Astrocyte (in vitro differentiated cells and primary cell): ENCODE measurements around the gene GDF15. TPM values are rescaled to one million over a fixed set of nuclear protein-coding genes. Genes with fewer than 3 reads are reported as not detected.

ENCODE experiments used
- DNase-seq: peaks from one replicate; pipeline ENCODE4 v3.0.0-alpha.2; 2010; ENCODE audit warnings: low read depth
- FAIRE-seq: peaks from 2 replicates; lab custom pipeline; 2011; peaks lifted over from hg19 to GRCh38; lab: Jason Lieb, UNC
- H2AFZ ChIP-seq: 2 replicates; pipeline ENCODE4 v1.6.0; 2012; ENCODE audit warnings: low read depth, low read length, inconsistent platforms
- H3K27ac ChIP-seq: 2 replicates; pipeline ENCODE4 v1.5.1; 2011; ENCODE audit warnings: low read depth, low read length, inconsistent platforms
- H3K27me3 ChIP-seq: 2 replicates; pipeline ENCODE4 v1.6.0; 2011; ENCODE audit warnings: low read length, inconsistent platforms; ENCODE audit not compliant: insufficient read depth
- H3K36me3 ChIP-seq: 2 replicates; pipeline ENCODE4 v1.5.1; 2011; ENCODE audit warnings: low read length, inconsistent platforms; ENCODE audit not compliant: insufficient read depth
- H3K4me1 ChIP-seq: 2 replicates; pipeline ENCODE4 v1.5.1; 2011; ENCODE audit warnings: low read length, inconsistent platforms; ENCODE audit not compliant: insufficient read depth
- H3K4me2 ChIP-seq: 2 replicates; pipeline ENCODE4 v1.6.0; 2012; ENCODE audit warnings: low read length, inconsistent platforms
- H3K4me3 ChIP-seq: 2 replicates; pipeline ENCODE4 v1.5.1; 2011; ENCODE audit warnings: low read depth, mild to moderate bottlenecking, low read length, inconsistent platforms; ENCODE audit not compliant: insufficient read depth
- H3K79me2 ChIP-seq: 2 replicates; pipeline ENCODE4 v1.6.0; 2012; ENCODE audit warnings: mild to moderate bottlenecking, low read length, inconsistent platforms; ENCODE audit not compliant: insufficient read depth
- H3K9ac ChIP-seq: 2 replicates; pipeline ENCODE4 v1.6.0; 2012; ENCODE audit warnings: mild to moderate bottlenecking, low read length, inconsistent platforms
- H3K9me3 ChIP-seq: 2 replicates; pipeline ENCODE4 v1.5.1; 2012; ENCODE audit warnings: low read depth, mild to moderate bottlenecking, low read length, inconsistent platforms; ENCODE audit not compliant: insufficient read depth
- H4K20me1 ChIP-seq: 2 replicates; pipeline ENCODE4 v1.6.0; 2012; ENCODE audit warnings: low read length, inconsistent platforms; ENCODE audit not compliant: insufficient read depth
- H3K27ac Mint-ChIP-seq: one replicate; pipeline ENCODE4 v1.8.0; 2021; ENCODE audit warnings: mild to moderate bottlenecking, mixed read lengths; ENCODE audit not compliant: unreplicated experiment
- H3K27me3 Mint-ChIP-seq: one replicate; pipeline ENCODE4 v1.8.0; 2021; ENCODE audit warnings: low read depth, mixed read lengths; ENCODE audit not compliant: unreplicated experiment
- H3K36me3 Mint-ChIP-seq: one replicate; pipeline ENCODE4 v1.8.0; 2021; ENCODE audit warnings: low read depth, mixed read lengths; ENCODE audit not compliant: unreplicated experiment
- H3K4me1 Mint-ChIP-seq: one replicate; pipeline ENCODE4 v1.8.0; 2021; ENCODE audit warnings: low read depth, mixed read lengths; ENCODE audit not compliant: unreplicated experiment
- H3K4me3 Mint-ChIP-seq: one replicate; pipeline ENCODE4 v1.8.0; 2021; ENCODE audit warnings: mild to moderate bottlenecking, moderate library complexity, mixed read lengths; ENCODE audit not compliant: unreplicated experiment
- H3K9me3 Mint-ChIP-seq: one replicate; pipeline ENCODE4 v1.8.0; 2021; ENCODE audit warnings: mild to moderate bottlenecking, mixed read lengths; ENCODE audit not compliant: unreplicated experiment
- EZH2 ChIP-seq: IDR thresholded peaks from 2 replicates; pipeline ENCODE4 v1.6.1; 2012; ENCODE audit warnings: mild to moderate bottlenecking, low read length, inconsistent platforms; ENCODE audit not compliant: insufficient read depth
- total RNA-seq: library from RNA; stranded (reverse); gene quantifications from 2 replicates; pipeline ENCODE4 v1.2.1, GENCODE V29; 2021
- TF ChIP-seq, protein P1 (sequence below): IDR thresholded peaks from 2 replicates; pipeline ENCODE4 v1.5.1; 2011; ENCODE audit warnings: low read depth, mild to moderate bottlenecking, inconsistent platforms, low read length, moderate library complexity; ENCODE audit not compliant: insufficient read depth

Gene GDF15
- total RNA-seq, 1 donor from 2014 or later, result 23.2 TPM

DNA sequence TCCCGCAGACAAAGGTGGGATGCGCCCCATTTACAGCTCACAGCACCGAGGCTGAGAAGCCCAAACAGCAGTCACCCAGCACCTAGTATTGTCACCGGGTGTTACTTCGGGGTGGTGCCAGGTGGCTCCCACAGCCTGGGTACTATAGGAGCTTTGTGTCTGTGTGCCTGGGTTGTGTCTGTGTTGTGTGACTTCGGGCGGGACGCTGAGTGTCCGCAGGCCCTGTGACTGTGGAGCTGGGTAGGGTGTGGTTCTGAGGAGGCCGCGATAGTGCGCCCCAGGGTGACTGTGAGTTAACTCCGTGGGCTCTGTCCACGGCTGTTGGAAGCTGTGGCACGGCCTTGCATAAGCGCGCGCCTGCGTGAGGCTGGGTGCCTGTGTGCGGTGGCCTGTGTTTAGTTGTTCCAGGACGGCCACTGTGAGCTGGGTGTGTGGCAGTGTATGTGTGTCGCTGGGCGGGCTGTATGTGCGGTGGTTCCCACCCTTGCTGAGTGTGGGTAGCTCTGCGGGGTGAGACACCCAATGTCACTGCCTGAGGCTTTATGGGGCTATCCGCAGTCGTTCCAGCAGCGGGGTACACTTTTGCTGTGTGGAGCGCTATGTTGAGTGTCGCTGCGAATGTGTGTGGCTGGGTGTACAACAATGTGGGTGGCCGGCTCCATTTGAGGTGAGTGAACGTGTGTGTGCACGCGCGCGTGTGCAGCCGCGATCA is 32.7 kb downstream of the GDF15 start:
- Mint-ChIP-seq H3K27ac (peak overlapping the region; percentile 88), H3K4me1 (peaks cover 10% of the 10 kb centered on the region), H3K9me3 (no peaks in the 10 kb centered on the region), H3K27me3 (no peaks in the 10 kb centered on the region), H3K36me3 (peaks cover 4% of the 10 kb centered on the region), H3K4me3 (peak overlapping the region; percentile 76)
- TF ChIP-seq EZH2, result no peak
- TF ChIP-seq, protein P1, sequence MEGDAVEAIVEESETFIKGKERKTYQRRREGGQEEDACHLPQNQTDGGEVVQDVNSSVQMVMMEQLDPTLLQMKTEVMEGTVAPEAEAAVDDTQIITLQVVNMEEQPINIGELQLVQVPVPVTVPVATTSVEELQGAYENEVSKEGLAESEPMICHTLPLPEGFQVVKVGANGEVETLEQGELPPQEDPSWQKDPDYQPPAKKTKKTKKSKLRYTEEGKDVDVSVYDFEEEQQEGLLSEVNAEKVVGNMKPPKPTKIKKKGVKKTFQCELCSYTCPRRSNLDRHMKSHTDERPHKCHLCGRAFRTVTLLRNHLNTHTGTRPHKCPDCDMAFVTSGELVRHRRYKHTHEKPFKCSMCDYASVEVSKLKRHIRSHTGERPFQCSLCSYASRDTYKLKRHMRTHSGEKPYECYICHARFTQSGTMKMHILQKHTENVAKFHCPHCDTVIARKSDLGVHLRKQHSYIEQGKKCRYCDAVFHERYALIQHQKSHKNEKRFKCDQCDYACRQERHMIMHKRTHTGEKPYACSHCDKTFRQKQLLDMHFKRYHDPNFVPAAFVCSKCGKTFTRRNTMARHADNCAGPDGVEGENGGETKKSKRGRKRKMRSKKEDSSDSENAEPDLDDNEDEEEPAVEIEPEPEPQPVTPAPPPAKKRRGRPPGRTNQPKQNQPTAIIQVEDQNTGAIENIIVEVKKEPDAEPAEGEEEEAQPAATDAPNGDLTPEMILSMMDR, result no peak
- H3K4me3 ChIP-seq, result peak overlapping the region; percentile 70
- no peaks in the 10 kb centered on the region for H3K36me3 ChIP-seq
- H2AFZ ChIP-seq, result peak overlapping the region; percentile 77
- no peaks in the 10 kb centered on the region for H3K27me3 ChIP-seq
- H3K4me2 ChIP-seq, result peak overlapping the region; percentile 95
- H3K9me3 ChIP-seq, result no peaks in the 10 kb centered on the region
- peak overlapping the region; percentile 11 for H3K27ac ChIP-seq
- peaks cover 38% of the 10 kb centered on the region for H4K20me1 ChIP-seq
- FAIRE-seq, result no peak
- peaks cover 41% of the 10 kb centered on the region for H3K79me2 ChIP-seq
- peak overlapping the region; percentile 37 for H3K9ac ChIP-seq
- H3K4me1 ChIP-seq, result peaks cover 54% of the 10 kb centered on the region
- no peak for DNase-seq

DNA sequence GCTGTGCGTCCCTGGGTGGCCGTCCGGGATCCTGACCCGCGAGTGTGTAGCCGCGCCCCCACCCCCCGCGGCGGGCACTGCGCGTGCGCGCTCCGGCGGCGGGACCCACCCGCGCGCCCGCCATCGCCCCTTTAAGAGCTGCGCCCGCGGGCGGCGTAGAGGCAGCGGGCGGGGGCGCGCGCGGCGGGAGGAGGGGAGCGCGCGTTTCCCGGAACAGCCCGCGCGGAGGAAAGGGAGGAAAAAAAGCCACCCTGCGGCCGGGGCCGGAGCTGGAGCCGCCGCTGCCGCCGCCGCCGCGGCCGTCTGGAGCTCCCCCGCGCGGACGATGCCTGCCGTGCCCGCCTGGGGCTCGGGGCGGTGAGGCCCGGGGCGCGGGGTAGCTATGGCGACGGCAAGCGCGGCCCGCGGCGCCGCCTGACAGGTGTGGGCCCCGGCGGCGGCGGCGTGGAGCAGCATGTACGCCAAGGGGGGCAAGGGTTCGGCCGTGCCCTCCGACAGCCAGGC is 33.3 kb downstream of the GDF15 start, which contains the start of gene SSBP4:
Gene SSBP4, plus strand, starts transcription at position 204 of the 504 bp plus-strand sequence. Its CDS starts 251 bp downstream, at position 455.
- Mint-ChIP-seq H3K4me3 (peak within 1 kb of the TSS; percentile 87), H3K4me1 (peaks cover 8% of the 10 kb centered on the region), H3K36me3 (peaks cover 4% of the 10 kb centered on the region), H3K9me3 (no peaks in the 10 kb centered on the region), H3K27ac (peak within 1 kb of the TSS; percentile 88), H3K27me3 (no peaks in the 10 kb centered on the region)
- Histone ChIP-seq H3K27ac (peak within 1 kb of the TSS; percentile 31), H3K4me1 (peaks cover 54% of the 10 kb centered on the region), H3K27me3 (no peaks in the 10 kb centered on the region), H3K79me2 (peaks cover 47% of the 10 kb centered on the region), H3K9ac (peak within 1 kb of the TSS; percentile 83), H2AFZ (peak within 1 kb of the TSS; percentile 77), H3K9me3 (no peaks in the 10 kb centered on the region), H4K20me1 (peaks cover 44% of the 10 kb centered on the region), H3K4me3 (peak within 1 kb of the TSS; percentile 70), H3K4me2 (peak within 1 kb of the TSS; percentile 95), H3K36me3 (no peaks in the 10 kb centered on the region)
- FAIRE-seq, result no peak
- no peak for TF ChIP-seq EZH2
- TF ChIP-seq, protein P1, result no peak
- peak; percentile 44 for DNase-seq
